Left ventricle myocardium superior (tissue), 1 donor: ENCODE results near the gene IFT172. TPM values are rescaled to one million over a fixed set of nuclear protein-coding genes. Genes with fewer than 3 reads are reported as not detected.

Source experiments
- total RNA-seq: library from RNA; stranded (reverse); fragmentation: NEBNext Ultra II Directional; extraction: Animal tissue kit (Norgen Biotek cat#: 25700); gene quantifications from one replicate; pipeline ENCODE4 v1.2.1, GENCODE V29; 2021
- donor health status: DM: no; HTN: yes; CAD: no; lungs with severe emphysema.

The IFT172 gene
- total RNA-seq, 1 donor from 2014 or later: 22.4 TPM

Other genes starting within 250 kb of the IFT172 start
- 9.4 TPM for gene SLC30A3, start 226.7 kb downstream of the IFT172 start, total RNA-seq
- 2.1 TPM for gene DNAJC5G, start 214.3 kb downstream of the IFT172 start, total RNA-seq
- gene TRIM54, start 207.3 kb downstream of the IFT172 start, total RNA-seq: 291 TPM
- gene UCN, start 181.3 kb downstream of the IFT172 start, total RNA-seq: 0.55 TPM
- 47.2 TPM for gene MPV17, start 166.6 kb downstream of the IFT172 start, total RNA-seq
- gene GTF3C2, start 133.0 kb downstream of the IFT172 start, total RNA-seq: 19.8 TPM
- gene EIF2B4, start 119.4 kb downstream of the IFT172 start, total RNA-seq: 40.9 TPM
- 61.2 TPM for gene SNX17, start 119.1 kb downstream of the IFT172 start, total RNA-seq
- gene ZNF513, start 109.0 kb downstream of the IFT172 start, total RNA-seq: 6.5 TPM
- gene PPM1G, start 80.2 kb downstream of the IFT172 start, total RNA-seq: 38.8 TPM
- gene NRBP1, start 61.1 kb downstream of the IFT172 start, total RNA-seq: 53.1 TPM
- not detected for gene KRTCAP3, start 47.4 kb downstream of the IFT172 start, total RNA-seq
- gene FNDC4, start 5.5 kb upstream of the IFT172 start, total RNA-seq: 1.8 TPM
- not detected for gene GCKR, start 7.1 kb upstream of the IFT172 start, total RNA-seq
- gene ZNF512, start 93.3 kb upstream of the IFT172 start, total RNA-seq: 20.8 TPM
- gene CCDC121, start 139.3 kb upstream of the IFT172 start, total RNA-seq: 6.5 TPM
- 20.1 TPM for gene GPN1, start 139.3 kb upstream of the IFT172 start, total RNA-seq
- 28.1 TPM for gene SUPT7L, start 173.9 kb upstream of the IFT172 start, total RNA-seq
- gene SLC4A1AP, start 174.1 kb upstream of the IFT172 start, total RNA-seq: 19.2 TPM